Subcutaneous abdominal adipose tissue (tissue), 5 donors: Measurements from ENCODE around the gene CTDSP1.

Experiments used
- H3K27ac ChIP-seq: one replicate; pipeline ENCODE4 v1.7.0; 2013; ENCODE audit warnings: low read depth, mild to moderate bottlenecking, inconsistent platforms, low read length, moderate library complexity
- H3K27me3 ChIP-seq, 5 donors: one replicate each; pipeline ENCODE4 v1.7.0; 2013; ENCODE audit warnings: low read length in 5 of 5, inconsistent platforms in 1 of 5; ENCODE audit not compliant: control insufficient read depth in 5 of 5, insufficient read depth in 4 of 5
- H3K36me3 ChIP-seq, 5 donors: one replicate each; pipeline ENCODE4 v1.7.0; 2013; ENCODE audit warnings: low read length in 5 of 5; ENCODE audit not compliant: control insufficient read depth in 5 of 5, insufficient read depth in 5 of 5
- H3K4me1 ChIP-seq, 5 donors: one replicate each; pipeline ENCODE4 v1.7.0; 2013; ENCODE audit warnings: low read length in 5 of 5, mild to moderate bottlenecking in 3 of 5, moderate library complexity in 1 of 5; ENCODE audit not compliant: control insufficient read depth in 5 of 5, insufficient read depth in 5 of 5
- H3K4me3 ChIP-seq, 5 donors: one replicate each; pipeline ENCODE4 v1.7.0; 2013; ENCODE audit warnings: low read length in 5 of 5, low read depth in 1 of 5
- H3K9ac ChIP-seq, 5 donors: one replicate each; pipeline ENCODE4 v1.7.0; 2013; ENCODE audit warnings: low read length in 5 of 5, mild to moderate bottlenecking in 4 of 5, moderate library complexity in 3 of 5
- H3K9me3 ChIP-seq, 5 donors: one replicate each; pipeline ENCODE4 v1.7.0; 2013; ENCODE audit warnings: low read length in 5 of 5; ENCODE audit not compliant: control insufficient read depth in 5 of 5
- donor health status: healthy.
- donor health status: healthy.
- donor health status: healthy.
- donor health status: healthy.
- donor health status: healthy.

The CTDSP1 gene

DNA sequence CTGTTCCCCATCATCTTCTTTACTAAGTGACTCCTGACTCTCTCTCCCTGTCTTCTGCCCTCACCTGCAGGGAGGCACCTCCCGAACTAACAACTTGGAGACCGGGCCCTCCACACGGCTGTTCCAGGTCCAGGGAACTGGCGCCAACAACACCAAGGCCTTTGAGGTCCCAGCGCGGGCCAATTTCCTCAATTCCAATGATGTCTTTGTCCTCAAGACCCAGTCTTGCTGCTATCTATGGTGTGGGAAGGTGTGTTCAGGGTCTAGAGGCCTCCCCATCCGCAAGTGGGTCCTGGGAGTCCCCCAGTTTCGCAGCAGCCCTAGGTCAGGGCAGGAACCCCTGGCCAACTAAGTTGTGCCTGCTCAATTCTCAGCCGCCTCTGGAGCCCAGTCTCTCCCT lies 34.8 kb downstream of the CTDSP1 start:
- Histone ChIP-seq H3K9ac (no peak overlapping the region), H3K27me3 (peaks cover 0 to 4% (median 0%) of the 10 kb centered on the region in 5 donors), H3K27ac (no peak overlapping the region), H3K4me3 (no peak overlapping the region), H3K4me1 (peaks cover 0 to 4% (median 0%) of the 10 kb centered on the region in 5 donors), H3K36me3 (no peaks in the 10 kb centered on the region), H3K9me3 (no peaks in the 10 kb centered on the region)

DNA sequence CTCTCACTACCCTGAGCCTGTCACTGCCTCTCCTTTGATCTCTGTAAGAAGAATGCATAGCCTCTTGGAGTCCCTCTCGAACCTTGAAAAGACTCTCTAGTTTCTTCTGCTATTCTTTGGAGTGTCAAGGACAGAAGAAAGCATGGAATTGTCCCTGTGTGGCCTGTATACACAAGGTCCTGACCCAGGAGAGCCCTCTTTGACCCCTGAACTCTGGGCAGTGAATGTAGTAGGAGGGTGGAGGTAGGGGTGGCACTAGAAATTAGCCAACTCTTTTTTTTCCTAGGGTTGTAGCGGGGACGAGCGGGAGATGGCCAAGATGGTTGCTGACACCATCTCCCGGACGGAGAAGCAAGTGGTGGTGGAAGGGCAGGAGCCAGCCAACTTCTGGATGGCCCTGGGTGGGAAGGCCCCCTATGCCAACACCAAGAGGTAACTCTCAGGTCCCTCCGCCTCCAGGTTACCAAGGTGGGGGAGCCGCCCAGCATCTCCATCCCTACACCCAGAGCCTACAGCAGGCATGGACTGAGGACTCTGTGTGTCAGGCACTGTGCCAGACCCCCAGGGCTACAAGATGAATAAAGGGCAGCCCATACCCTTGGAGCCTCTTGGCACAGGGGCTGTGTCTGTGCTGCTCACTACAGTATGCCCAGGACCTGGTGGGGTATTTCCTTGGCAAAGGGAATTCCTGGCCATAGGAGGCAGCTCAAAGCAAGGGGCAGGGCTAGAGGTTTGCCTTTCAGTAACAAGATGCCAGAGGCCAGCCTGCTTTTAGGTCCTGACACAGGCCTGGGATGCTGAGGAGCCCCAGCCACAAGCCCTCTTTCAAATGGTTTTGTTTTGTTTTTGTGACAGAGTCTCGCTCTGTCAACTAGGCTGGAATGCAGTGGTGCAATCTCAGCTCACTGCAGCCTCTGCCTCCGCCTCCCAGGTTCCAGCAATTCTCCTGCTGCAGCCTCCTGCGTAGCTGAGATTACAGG lies 35.6 kb downstream of the CTDSP1 start:
- Histone ChIP-seq H3K4me1 (peaks cover 0 to 4% (median 0%) of the 10 kb centered on the region in 5 donors), H3K27me3 (no peaks in the 10 kb centered on the region), H3K4me3 (no peak overlapping the region), H3K36me3 (no peaks in the 10 kb centered on the region), H3K9me3 (no peaks in the 10 kb centered on the region), H3K27ac (no peak overlapping the region), H3K9ac (no peak overlapping the region)

DNA sequence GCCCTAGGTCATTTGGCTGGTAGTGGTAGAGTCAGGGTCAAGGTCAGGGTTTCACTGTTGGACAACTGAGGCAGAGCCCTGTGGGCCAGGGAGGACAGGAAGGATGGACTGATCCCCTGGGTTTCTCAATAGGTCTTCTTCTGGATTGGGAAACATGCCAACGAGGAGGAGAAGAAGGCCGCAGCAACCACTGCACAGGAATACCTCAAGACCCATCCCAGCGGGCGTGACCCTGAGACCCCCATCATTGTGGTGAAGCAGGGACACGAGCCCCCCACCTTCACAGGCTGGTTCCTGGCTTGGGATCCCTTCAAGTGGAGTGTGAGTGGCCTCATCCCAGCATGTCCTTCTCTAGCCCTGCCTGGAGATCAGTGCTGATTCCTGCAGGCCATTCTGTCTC lies 37.3 kb downstream of the CTDSP1 start:
- Histone ChIP-seq H3K36me3 (no peaks in the 10 kb centered on the region), H3K4me3 (no peak overlapping the region), H3K27me3 (no peaks in the 10 kb centered on the region), H3K9ac (no peak overlapping the region), H3K27ac (no peak overlapping the region), H3K9me3 (no peaks in the 10 kb centered on the region), H3K4me1 (peaks cover 0 to 4% (median 0%) of the 10 kb centered on the region in 5 donors)

DNA sequence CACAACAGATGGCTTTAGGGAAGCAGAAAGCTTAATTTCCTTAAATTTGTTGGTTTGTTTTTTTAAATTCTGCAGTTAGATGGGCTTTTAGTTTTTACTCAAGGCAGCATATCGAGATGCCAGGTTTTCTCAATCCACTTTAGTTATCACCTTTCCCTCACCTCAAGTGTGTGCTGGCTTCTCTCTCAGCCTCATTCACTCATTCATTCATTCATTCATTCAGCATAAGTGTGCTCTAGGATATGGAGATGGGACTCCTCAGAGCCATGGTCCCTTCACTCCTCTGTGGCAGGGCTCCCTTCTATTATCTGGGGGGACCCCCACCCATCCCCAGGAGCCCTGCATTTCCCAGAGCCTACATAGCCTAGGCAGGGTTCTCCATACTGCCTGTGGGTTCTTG lies 38.3 kb downstream of the CTDSP1 start:
- peaks cover 0 to 4% (median 0%) of the 10 kb centered on the region in 5 donors for H3K4me1 ChIP-seq
- no peaks in the 10 kb centered on the region for H3K9me3 ChIP-seq
- H3K9ac ChIP-seq, result no peak overlapping the region
- H3K27me3 ChIP-seq, result no peaks in the 10 kb centered on the region
- H3K36me3 ChIP-seq, result no peaks in the 10 kb centered on the region
- no peak overlapping the region for H3K27ac ChIP-seq
- no peak overlapping the region for H3K4me3 ChIP-seq

DNA sequence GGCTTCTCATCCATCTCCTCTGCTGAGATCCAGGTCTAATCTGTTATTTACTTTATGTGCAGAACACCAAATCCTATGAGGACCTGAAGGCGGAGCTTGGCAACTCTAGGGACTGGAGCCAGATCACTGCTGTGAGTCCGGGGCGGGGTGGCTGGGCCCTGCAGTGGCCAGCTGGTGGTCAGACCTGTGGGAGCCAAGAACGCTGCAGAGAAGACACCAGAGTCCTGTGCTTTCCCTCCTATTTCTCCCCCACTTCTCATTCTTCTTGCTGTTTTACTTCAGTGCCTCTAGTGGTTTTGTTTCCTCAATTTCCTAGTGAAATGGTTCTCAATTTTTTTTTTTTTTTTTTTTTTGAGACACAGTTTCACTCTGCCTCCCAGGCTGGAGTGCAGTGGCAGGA lies 38.9 kb downstream of the CTDSP1 start:
- H3K27ac ChIP-seq, result no peak overlapping the region
- no peaks in the 10 kb centered on the region for H3K27me3 ChIP-seq
- no peaks in the 10 kb centered on the region for H3K9me3 ChIP-seq
- H3K4me3 ChIP-seq, result no peak overlapping the region
- no peaks in the 10 kb centered on the region for H3K36me3 ChIP-seq
- H3K9ac ChIP-seq, result peak overlapping the region in 1 of 5 donors; percentile 52
- H3K4me1 ChIP-seq, result peaks cover 0 to 4% (median 0%) of the 10 kb centered on the region in 5 donors

DNA sequence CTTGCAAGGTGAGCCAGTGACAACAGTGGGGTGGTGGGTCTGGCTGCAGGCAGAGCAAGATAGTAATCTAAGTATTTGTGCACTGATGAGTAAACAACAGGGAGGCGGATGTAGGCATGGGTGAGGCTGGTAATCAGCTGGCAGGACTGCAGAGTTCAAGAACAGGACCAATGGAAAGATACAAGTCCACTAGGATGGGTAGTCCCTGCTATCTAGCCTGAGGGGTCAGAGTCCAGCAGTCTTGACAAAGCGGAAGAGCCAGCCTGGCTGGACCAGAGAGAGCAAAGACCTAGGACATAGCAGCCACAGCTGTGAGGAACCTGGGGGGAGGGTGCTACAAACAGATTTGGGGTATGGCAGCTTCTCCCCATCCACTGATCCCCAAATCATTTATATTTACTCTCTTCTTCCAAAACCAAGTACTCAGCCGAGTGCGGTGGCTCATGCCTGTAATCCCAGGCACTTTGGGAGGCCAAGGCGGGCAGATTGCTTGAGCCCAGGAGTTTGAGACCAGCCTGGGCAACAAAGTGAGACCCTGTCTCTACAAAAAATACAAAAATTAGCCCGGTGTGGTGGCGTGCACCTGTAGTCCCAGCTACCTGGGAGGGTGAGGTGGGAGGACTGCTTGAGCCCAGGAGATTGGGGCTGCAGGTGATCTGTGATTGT lies 45.2 kb downstream of the CTDSP1 start:
- Histone ChIP-seq H3K27ac (no peak overlapping the region), H3K27me3 (no peaks in the 10 kb centered on the region), H3K4me3 (no peak overlapping the region), H3K9ac (no peak overlapping the region), H3K4me1 (no peaks in the 10 kb centered on the region), H3K36me3 (peaks cover 7 to 28% (median 15%) of the 10 kb centered on the region in 5 donors), H3K9me3 (no peaks in the 10 kb centered on the region)

DNA sequence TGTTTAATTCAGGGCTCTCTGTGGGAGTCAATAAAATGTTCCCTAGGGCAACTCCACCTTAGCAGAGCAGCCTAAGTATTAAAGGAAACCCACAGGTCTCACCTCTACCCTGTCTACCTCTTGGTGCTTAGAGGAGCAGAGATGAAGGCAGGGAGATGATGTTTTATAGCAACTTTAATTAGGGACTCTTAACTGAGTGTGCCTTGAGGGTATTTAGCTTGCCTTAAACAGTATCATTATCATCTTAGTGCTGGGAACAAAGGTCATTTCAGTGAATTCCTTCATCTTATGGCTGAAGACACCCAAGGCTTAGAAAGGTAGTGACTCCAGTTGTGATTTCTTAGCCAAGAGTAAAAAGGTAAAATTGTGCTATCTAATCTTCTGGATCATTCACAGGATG lies 45.9 kb downstream of the CTDSP1 start:
- Histone ChIP-seq H3K9ac (no peak overlapping the region), H3K27ac (no peak overlapping the region), H3K36me3 (peaks cover 9 to 29% (median 15%) of the 10 kb centered on the region in 5 donors), H3K27me3 (no peaks in the 10 kb centered on the region), H3K4me1 (no peaks in the 10 kb centered on the region), H3K4me3 (no peak overlapping the region), H3K9me3 (no peaks in the 10 kb centered on the region)

DNA sequence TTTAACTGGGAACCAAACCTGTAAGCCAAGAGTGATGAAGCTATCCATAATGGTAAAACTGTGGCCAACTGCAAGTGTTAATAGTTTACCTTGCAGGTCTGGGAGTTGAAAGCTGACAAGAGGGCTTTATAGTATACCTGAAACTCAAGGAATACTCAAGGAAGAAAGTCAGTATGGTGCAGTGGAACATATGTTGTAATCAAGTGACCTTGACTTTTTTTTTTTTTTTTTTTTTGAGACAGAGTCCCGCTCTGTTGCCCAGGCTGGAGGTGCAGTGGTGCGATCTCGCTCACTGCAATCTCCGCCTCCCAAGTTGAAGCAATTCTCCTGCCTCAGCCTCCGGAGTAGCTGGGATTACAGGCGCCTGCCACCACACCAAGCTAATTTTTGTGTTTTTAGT lies 46.9 kb downstream of the CTDSP1 start:
- Histone ChIP-seq H3K9me3 (no peaks in the 10 kb centered on the region), H3K9ac (no peak overlapping the region), H3K4me3 (no peak overlapping the region), H3K27me3 (no peaks in the 10 kb centered on the region), H3K27ac (no peak overlapping the region), H3K4me1 (no peaks in the 10 kb centered on the region), H3K36me3 (peaks cover 9 to 29% (median 15%) of the 10 kb centered on the region in 5 donors)

DNA sequence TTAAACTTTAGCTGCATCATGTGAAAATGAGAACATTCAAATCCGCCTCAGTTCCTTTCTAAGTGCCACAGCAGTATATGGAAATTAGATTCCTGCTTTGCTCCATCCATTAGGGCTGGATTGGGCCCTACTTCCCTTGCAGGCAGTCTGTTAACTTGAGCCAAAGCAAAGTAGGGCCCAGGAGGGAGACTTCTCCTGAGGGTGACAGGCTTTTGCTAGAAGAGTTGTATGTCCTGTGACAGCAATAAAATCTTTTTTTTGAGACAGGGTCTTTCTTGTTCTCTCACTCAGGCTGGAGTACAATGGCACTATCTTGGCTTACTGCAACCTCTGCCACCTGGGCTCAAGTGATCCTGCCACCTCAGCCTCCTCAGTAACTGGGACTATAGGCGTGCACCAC lies 47.4 kb downstream of the CTDSP1 start:
- Histone ChIP-seq H3K27ac (no peak overlapping the region), H3K36me3 (peaks cover 9 to 29% (median 15%) of the 10 kb centered on the region in 5 donors), H3K27me3 (no peaks in the 10 kb centered on the region), H3K4me3 (no peak overlapping the region), H3K4me1 (no peaks in the 10 kb centered on the region), H3K9ac (no peak overlapping the region), H3K9me3 (no peaks in the 10 kb centered on the region)

DNA sequence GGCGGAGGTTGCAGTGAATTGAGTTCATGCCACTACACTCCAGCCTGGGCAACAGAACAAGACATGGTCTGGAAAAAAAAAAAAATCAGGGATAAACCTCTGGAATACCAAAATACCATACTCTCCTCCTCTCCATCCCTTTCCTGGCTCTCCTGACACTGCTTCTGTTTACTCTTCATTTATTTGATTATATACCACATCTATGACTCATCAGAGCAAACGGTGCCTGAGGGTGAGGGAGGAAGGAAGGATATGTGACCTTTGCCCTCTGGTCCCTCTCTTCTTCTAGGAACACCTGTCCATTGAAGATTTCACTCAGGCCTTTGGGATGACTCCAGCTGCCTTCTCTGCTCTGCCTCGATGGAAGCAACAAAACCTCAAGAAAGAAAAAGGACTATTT lies 49.3 kb downstream of the CTDSP1 start:
- no peak overlapping the region for H3K4me3 ChIP-seq
- peaks cover 19 to 40% (median 21%) of the 10 kb centered on the region in 5 donors for H3K36me3 ChIP-seq
- H3K9ac ChIP-seq, result no peak overlapping the region
- no peaks in the 10 kb centered on the region for H3K4me1 ChIP-seq
- H3K27me3 ChIP-seq, result no peaks in the 10 kb centered on the region
- no peaks in the 10 kb centered on the region for H3K9me3 ChIP-seq
- H3K27ac ChIP-seq, result no peak overlapping the region
